IPS-18c (cell line): ENCODE data around the gene CFAP157.

Experiments used
- H3K4me3 ChIP-seq: 2 replicates; pipeline ENCODE4 v1.7.0; 2013; ENCODE audit warnings: low read depth, mild to moderate bottlenecking, low read length, moderate library complexity; ENCODE audit not compliant: insufficient read depth
- H3K9me3 ChIP-seq: one replicate; pipeline ENCODE4 v1.6.1; 2013; ENCODE audit warnings: mild to moderate bottlenecking, low read length, moderate library complexity; ENCODE audit not compliant: control insufficient read depth, insufficient read depth

Gene CFAP157

GRCh38 chr9:127723013-127723412, 16.2 kb downstream of the CFAP157 start:
- H3K4me3 ChIP-seq = no peak overlapping the region
- no peaks in the 10 kb centered on the region for H3K9me3 ChIP-seq

- Histone ChIP-seq H3K9me3 (no peaks in the 10 kb centered on the region), H3K4me3 (no peak overlapping the region)
Observed at GRCh38 chr9:127723444-127723843, 16.7 kb downstream of the CFAP157 start.

GRCh38 chr9:127724012-127724411, 17.2 kb downstream of the CFAP157 start:
- H3K9me3 ChIP-seq = no peaks in the 10 kb centered on the region
- no peak overlapping the region for H3K4me3 ChIP-seq

GRCh38 chr9:127726871-127727270, 20.1 kb downstream of the CFAP157 start:
- H3K4me3 ChIP-seq = no peak overlapping the region
- no peaks in the 10 kb centered on the region for H3K9me3 ChIP-seq

GRCh38 chr9:127728808-127729207, 22.0 kb downstream of the CFAP157 start:
- Histone ChIP-seq H3K4me3 (no peak overlapping the region), H3K9me3 (no peaks in the 10 kb centered on the region)

GRCh38 chr9:127729522-127730256, 22.9 kb downstream of the CFAP157 start:
- Histone ChIP-seq H3K9me3 (no peaks in the 10 kb centered on the region), H3K4me3 (no peak overlapping the region)

- Histone ChIP-seq H3K9me3 (no peaks in the 10 kb centered on the region), H3K4me3 (no peak overlapping the region)
Observed at GRCh38 chr9:127730262-127730661, 23.5 kb downstream of the CFAP157 start.

GRCh38 chr9:127730799-127731410, 24.1 kb downstream of the CFAP157 start:
- Histone ChIP-seq H3K4me3 (no peak overlapping the region), H3K9me3 (no peaks in the 10 kb centered on the region)

GRCh38 chr9:127731938-127732337, 25.1 kb downstream of the CFAP157 start:
- H3K4me3 ChIP-seq = no peak overlapping the region
- H3K9me3 ChIP-seq = no peaks in the 10 kb centered on the region

GRCh38 chr9:127732444-127732843, 25.7 kb downstream of the CFAP157 start:
- no peak overlapping the region for H3K4me3 ChIP-seq
- H3K9me3 ChIP-seq = no peaks in the 10 kb centered on the region

GRCh38 chr9:127733614-127734013, 26.8 kb downstream of the CFAP157 start:
- no peaks in the 10 kb centered on the region for H3K9me3 ChIP-seq
- no peak overlapping the region for H3K4me3 ChIP-seq

GRCh38 chr9:127734247-127734746, 27.5 kb downstream of the CFAP157 start:
- H3K4me3 ChIP-seq = peak overlapping the region; percentile 88; the same call in 1 of the 2 replicates

GRCh38 chr9:127734747-127735529, 28.1 kb downstream of the CFAP157 start, which contains the start of gene TOR2A:
Gene TOR2A, minus strand, starts transcription at chr9:127735294. Its CDS starts 24 bp downstream, at chr9:127735270.
- peak within 1 kb of the TSS; percentile 88 for H3K4me3 ChIP-seq
- H3K9me3 ChIP-seq = no peaks in the 10 kb centered on the region

More at GRCh38 chr9:127734247-127734746, 27.5 kb downstream of the CFAP157 start:
- H3K9me3 ChIP-seq = no peaks in the 10 kb centered on the region

- Histone ChIP-seq H3K4me3 (no peak overlapping the region), H3K9me3 (no peaks in the 10 kb centered on the region)
Observed at GRCh38 chr9:127735530-127736185, 28.9 kb downstream of the CFAP157 start.

GRCh38 chr9:127738666-127739065, 31.9 kb downstream of the CFAP157 start:
- no peaks in the 10 kb centered on the region for H3K9me3 ChIP-seq

GRCh38 chr9:127739614-127740330, 33.0 kb downstream of the CFAP157 start:
- Histone ChIP-seq H3K9me3 (no peaks in the 10 kb centered on the region), H3K4me3 (no peak overlapping the region)

More at GRCh38 chr9:127738666-127739065, 31.9 kb downstream of the CFAP157 start:
- no peak overlapping the region for H3K4me3 ChIP-seq
